ENCODE results near the gene AGAP5.

DNA sequence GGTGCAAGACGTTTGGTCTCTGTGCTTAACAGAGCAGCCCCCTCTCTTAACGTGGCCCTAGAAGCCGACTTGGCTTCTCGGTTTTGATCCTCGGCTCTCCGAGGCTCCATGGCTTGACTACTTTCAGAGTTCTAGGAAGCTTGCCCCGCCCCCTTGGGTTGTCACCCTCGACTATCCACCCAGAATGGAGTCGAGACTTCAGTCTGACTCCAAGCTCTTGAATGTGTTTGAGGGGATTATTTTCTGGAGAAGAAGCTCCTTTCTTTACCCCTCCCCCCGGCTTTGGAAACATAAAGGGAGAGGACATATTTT lies 46.7 kb upstream of the AGAP5 start:
- TF ChIP-seq, protein P1, sequence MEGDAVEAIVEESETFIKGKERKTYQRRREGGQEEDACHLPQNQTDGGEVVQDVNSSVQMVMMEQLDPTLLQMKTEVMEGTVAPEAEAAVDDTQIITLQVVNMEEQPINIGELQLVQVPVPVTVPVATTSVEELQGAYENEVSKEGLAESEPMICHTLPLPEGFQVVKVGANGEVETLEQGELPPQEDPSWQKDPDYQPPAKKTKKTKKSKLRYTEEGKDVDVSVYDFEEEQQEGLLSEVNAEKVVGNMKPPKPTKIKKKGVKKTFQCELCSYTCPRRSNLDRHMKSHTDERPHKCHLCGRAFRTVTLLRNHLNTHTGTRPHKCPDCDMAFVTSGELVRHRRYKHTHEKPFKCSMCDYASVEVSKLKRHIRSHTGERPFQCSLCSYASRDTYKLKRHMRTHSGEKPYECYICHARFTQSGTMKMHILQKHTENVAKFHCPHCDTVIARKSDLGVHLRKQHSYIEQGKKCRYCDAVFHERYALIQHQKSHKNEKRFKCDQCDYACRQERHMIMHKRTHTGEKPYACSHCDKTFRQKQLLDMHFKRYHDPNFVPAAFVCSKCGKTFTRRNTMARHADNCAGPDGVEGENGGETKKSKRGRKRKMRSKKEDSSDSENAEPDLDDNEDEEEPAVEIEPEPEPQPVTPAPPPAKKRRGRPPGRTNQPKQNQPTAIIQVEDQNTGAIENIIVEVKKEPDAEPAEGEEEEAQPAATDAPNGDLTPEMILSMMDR (IDR thresholded peaks at IDR 0.05; ENCODE audit: control extremely low read depth in 1 of 3, insufficient read depth in 1 of 3, low read depth in 1 of 3, low read length in 3 of 3) = no peak
- TF ChIP-seq EGR1 (IDR thresholded peaks at IDR 0.05; ENCODE audit: borderline replicate concordance, low read depth, low read length) = no peak
- TF ChIP-seq POLR2A (IDR thresholded peaks at IDR 0.05; ENCODE audit: control extremely low read depth in 1 of 2, low read depth in 2 of 2, low read length in 2 of 2) = no peak; a peak in 1 of 3 replicates
- TF ChIP-seq ZNF274 (IDR thresholded peaks at IDR 0.05; ENCODE audit: borderline replicate concordance, extremely low read depth, low read length) = no peak
